DMS79 treated with DMSO at 0.1 percent for 48 hours (cell line): ENCODE results near the gene MYO18A.

Source experiments
- DNase-seq: peaks from one replicate; lab custom pipeline; 2025; lab: John Stamatoyannopoulos, UW

The MYO18A gene

DNA sequence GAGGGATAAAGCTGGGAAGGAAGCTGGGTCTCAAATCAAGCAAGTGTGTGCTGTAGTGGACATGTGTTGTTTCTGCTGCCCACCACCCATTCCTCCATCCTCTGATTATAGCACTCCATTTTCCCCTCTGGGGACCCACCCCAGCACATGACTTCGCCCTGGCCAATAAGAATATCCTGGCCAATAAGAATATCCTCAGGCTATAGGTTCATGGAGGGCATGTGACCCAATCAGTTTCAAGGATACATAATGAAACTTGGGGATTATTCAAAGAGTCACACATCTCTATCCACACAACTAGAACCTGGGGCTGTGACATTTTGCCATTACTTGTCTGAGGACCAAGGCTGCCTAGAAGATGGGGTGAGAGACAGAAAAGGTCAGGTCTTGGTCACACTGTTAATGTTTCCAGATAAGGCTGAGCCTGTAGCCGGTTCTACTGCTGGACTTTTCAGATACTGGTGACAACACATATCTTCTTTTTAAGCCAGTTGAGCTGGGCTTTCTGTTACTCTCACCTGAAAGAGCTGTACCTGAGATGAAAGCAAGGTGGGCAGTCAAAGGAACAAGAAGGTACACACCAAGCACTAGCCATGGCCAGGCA, 33.7 kb downstream of the MYO18A start:
- no peak for DNase-seq

- peak; percentile 93 for DNase-seq
Measured at GRCh38 chr17:29145289-29146073, 34.7 kb downstream of the MYO18A start.

GRCh38 chr17:29143894-29144293, 36.3 kb downstream of the MYO18A start:
- no peak for DNase-seq

DNA sequence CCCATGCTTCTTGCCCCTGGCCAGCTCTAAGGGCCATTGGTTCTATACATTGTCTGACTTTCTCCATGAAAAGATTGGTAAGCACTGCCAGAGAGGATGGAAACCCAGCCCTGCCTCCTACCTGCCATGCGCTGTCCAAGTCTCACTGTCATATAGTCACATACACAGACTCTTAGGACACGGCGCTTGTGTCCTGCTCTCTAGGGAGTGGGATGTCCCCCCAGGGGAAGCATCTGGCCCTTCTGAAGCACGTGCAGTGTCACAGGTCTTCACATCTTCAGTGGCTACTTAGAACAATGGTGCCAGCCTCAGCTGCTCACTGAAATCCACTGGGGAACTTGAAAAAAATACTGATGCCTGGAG, 38.7 kb downstream of the MYO18A start:
- no peak for DNase-seq

DNA sequence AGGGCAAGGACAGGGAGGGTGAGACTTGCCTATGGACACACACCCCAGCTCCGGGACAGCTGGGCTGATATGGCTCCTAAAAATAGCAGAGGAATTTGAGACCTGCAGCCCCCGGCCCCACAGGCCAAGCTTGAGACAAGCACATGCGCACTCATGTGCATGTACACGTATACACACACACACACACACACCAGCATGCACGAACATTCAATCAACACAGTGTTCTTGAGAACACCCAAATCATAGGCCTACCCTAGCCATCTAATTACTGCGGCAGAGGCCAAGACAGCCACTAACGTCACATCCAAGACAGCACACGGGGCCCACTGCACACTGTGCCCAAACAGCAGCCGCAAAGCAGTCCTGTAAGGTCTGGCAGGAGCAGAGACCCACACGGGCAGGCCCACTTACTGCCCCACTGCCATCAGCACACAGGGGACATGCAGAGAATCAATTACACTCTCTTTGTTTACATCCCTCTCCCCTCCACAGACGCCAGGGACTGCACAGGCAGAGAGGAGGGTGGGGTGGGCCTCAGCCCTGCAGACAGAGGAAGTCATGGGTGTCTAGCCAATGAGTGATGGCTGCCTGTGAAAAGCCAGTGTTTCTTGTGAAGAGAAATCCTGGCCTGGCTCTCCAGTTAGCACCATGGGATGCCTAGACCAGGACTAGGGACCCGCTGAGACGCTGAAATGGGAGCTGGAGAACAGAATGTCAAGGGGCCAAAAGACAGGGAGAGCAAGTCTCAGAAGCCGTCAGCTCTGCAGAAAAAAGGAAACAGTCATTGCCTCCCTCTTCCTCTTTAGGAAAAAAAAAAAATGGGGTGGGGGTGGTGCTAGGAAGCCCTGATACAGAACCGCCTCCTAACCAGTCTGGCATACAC, 39.3 kb downstream of the MYO18A start:
- DNase-seq: no peak

- no peak for DNase-seq
Measured at GRCh38 chr17:29140051-29140621, 40.1 kb downstream of the MYO18A start.

- no peak for DNase-seq
Measured at GRCh38 chr17:29138971-29139691, 41.1 kb downstream of the MYO18A start.

GRCh38 chr17:29138184-29138955, 41.8 kb downstream of the MYO18A start:
- no peak for DNase-seq

DNA sequence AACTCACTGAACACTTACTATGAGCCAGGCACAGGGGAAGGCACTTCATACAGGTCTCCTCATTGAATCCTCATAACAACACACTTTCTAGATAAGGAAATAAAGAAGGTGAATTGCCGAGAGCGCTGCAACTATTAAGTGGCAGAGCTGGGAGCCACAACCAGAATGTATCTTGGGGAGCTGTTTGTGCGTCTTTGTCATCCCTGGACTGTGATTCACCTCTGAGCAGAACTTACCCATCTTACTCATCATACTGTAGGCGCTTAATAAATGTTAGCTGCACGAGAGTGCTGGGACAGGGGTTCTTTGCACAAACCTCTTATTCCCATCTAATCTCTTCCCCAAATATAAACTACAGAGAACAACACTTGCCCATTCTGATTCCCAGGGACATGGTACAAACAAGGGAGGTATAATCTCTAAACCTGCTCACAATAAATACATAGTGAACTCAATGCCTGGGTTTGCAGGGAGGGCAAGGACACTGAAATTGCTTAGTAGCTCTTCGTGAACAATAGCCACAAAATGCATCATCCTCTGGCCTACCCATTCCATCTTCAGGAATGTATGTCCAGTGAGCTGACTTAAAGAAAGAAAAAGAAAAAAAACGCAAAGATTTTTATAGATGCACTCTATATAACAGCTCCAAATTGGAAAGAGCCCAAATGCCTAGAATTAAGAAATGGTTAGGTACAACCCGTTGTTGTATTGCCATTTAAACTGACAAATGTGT, 43.0 kb downstream of the MYO18A start:
- DNase-seq: no peak

GRCh38 chr17:29135464-29135863, 44.7 kb downstream of the MYO18A start:
- no peak for DNase-seq

- DNase-seq: no peak
Measured at GRCh38 chr17:29133121-29133713, 47.0 kb downstream of the MYO18A start.

- no peak for DNase-seq
Measured at GRCh38 chr17:29131814-29132682, 48.1 kb downstream of the MYO18A start.

- DNase-seq: peak; percentile 47
Measured at GRCh38 chr17:29129731-29130130, 50.5 kb downstream of the MYO18A start.

DNA sequence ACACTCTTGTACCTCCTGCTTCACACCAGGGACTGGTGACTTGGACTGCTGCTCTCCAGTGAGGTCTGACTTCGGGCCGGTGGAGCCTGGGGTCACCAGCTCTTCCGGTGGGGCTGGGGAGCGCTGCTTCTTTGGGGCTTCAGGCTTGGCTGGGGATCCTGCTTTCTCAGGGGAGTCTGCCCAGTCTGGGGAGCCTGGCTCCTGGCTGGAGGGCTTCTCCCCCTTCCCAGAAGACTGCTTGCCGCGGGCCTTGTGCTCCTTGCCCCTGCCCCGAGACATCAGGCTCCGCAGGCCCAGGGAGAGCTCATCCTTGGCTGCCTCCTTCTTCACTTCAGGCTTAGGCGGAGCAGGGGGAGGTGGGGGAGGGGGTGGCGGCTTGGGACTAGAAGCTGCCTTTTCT, 52.4 kb downstream of the MYO18A start:
- DNase-seq: no peak

- no peak for DNase-seq
Measured at GRCh38 chr17:29126268-29126930, 53.8 kb downstream of the MYO18A start.

- DNase-seq: no peak
Measured at GRCh38 chr17:29125651-29126050, 54.5 kb downstream of the MYO18A start.

DNA sequence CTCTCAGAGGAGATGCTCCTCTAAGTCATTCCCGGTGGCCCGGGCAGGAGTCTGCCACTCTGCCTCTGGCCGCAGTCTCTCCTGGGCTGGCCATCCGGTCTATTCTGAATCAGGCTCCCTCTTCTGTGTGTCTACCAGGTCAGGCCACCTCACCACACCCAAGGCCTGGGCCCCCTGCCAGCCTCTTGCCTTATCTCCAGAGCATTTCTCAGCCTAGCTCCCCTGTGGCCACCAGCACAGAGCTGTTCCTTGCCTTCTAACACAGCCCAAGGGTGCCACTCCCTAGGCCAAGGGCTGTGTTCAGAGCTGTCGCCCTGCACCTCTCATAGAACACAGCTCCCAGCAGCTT, 55.3 kb downstream of the MYO18A start:
- no peak for DNase-seq

GRCh38 chr17:29124135-29124924, 55.9 kb downstream of the MYO18A start:
- peak; percentile 53 for DNase-seq
